Hepatocyte (in vitro differentiated cells): ENCODE measurements around the gene SYNJ2.

Experiments
- CTCF ChIP-seq: fragments of 200-600 bp; sonication (generic); IDR thresholded peaks from 2 replicates; pipeline ENCODE4 v1.5.1; 2016; ENCODE audit warnings: antibody characterized with exemption, mild to moderate bottlenecking; ENCODE audit not compliant: poor library complexity
- EZH2phosphoT487 ChIP-seq: fragments of 200-600 bp; sonication (generic); IDR thresholded peaks from one replicate; pipeline ENCODE4 v1.6.1; 2018; ENCODE audit warnings: antibody characterized with exemption, mild to moderate bottlenecking, low read depth, moderate library complexity; ENCODE audit not compliant: unreplicated experiment, severe bottlenecking

GRCh38 chr6:158033077-158033750, 51.6 kb downstream of the SYNJ2 start:
- TF ChIP-seq EZH2phosphoT487: no peak
- TF ChIP-seq CTCF: no peak
